HG03439 (cell line): ENCODE results near the gene ZNF618.

Experiments
- ATAC-seq: cut with Tn5 transposase; IDR thresholded peaks from one replicate; pipeline ENCODE4 v1.9.1; 2021; ENCODE audit warnings: mild to moderate bottlenecking, moderate library complexity; ENCODE audit not compliant: unreplicated experiment

ZNF618 gene

GRCh38 chr9:113954591-113954990 lies 78.5 kb downstream of the ZNF618 start:
- no peak for ATAC-seq

GRCh38 chr9:113955076-113955752 lies 79.1 kb downstream of the ZNF618 start:
- no peak for ATAC-seq

GRCh38 chr9:113956901-113957300 lies 80.8 kb downstream of the ZNF618 start:
- ATAC-seq, result no peak

GRCh38 chr9:113957351-113957750 lies 81.2 kb downstream of the ZNF618 start:
- no peak for ATAC-seq

GRCh38 chr9:113957821-113958341 lies 81.8 kb downstream of the ZNF618 start:
- ATAC-seq, result no peak

GRCh38 chr9:113958556-113958955 lies 82.4 kb downstream of the ZNF618 start:
- no peak for ATAC-seq

GRCh38 chr9:113960768-113961167 lies 84.7 kb downstream of the ZNF618 start:
- ATAC-seq, result no peak

- ATAC-seq, result no peak
These were observed 86.3 kb downstream of the ZNF618 start for GRCh38 chr9:113962396-113962795.

GRCh38 chr9:113963017-113963620 lies 87.0 kb downstream of the ZNF618 start:
- no peak for ATAC-seq

GRCh38 chr9:113963696-113964494 lies 87.8 kb downstream of the ZNF618 start:
- ATAC-seq, result no peak

GRCh38 chr9:113964495-113965170 lies 88.5 kb downstream of the ZNF618 start:
- no peak for ATAC-seq

- no peak for ATAC-seq
These were observed 90.3 kb downstream of the ZNF618 start for GRCh38 chr9:113966394-113966793.

GRCh38 chr9:113967380-113967779 lies 91.3 kb downstream of the ZNF618 start:
- no peak for ATAC-seq

- ATAC-seq, result no peak
These were observed 93.2 kb downstream of the ZNF618 start for GRCh38 chr9:113969343-113969742.

- no peak for ATAC-seq
These were observed 97.1 kb downstream of the ZNF618 start for GRCh38 chr9:113973226-113973625.

GRCh38 chr9:113973963-113974413 lies 97.9 kb downstream of the ZNF618 start:
- ATAC-seq, result no peak

GRCh38 chr9:113976915-113977314 lies 100.8 kb downstream of the ZNF618 start:
- ATAC-seq, result no peak

GRCh38 chr9:113978725-113979342 lies 102.7 kb downstream of the ZNF618 start:
- ATAC-seq, result no peak

GRCh38 chr9:113979343-113980127 lies 103.4 kb downstream of the ZNF618 start:
- no peak for ATAC-seq
